HG03442 (cell line): ENCODE measurements around the gene SUCO.
"Not testable (repeated sequence)": the region's sequence is repeated elsewhere in the genome, so short reads cannot be mapped to it uniquely, and the experiment has no call there.

Experiments used
- ATAC-seq: cut with Tn5 transposase; IDR thresholded peaks from one replicate; pipeline ENCODE4 v1.9.1; 2021; ENCODE audit warnings: mild to moderate bottlenecking, moderate library complexity; ENCODE audit not compliant: unreplicated experiment

Gene SUCO, protein sequence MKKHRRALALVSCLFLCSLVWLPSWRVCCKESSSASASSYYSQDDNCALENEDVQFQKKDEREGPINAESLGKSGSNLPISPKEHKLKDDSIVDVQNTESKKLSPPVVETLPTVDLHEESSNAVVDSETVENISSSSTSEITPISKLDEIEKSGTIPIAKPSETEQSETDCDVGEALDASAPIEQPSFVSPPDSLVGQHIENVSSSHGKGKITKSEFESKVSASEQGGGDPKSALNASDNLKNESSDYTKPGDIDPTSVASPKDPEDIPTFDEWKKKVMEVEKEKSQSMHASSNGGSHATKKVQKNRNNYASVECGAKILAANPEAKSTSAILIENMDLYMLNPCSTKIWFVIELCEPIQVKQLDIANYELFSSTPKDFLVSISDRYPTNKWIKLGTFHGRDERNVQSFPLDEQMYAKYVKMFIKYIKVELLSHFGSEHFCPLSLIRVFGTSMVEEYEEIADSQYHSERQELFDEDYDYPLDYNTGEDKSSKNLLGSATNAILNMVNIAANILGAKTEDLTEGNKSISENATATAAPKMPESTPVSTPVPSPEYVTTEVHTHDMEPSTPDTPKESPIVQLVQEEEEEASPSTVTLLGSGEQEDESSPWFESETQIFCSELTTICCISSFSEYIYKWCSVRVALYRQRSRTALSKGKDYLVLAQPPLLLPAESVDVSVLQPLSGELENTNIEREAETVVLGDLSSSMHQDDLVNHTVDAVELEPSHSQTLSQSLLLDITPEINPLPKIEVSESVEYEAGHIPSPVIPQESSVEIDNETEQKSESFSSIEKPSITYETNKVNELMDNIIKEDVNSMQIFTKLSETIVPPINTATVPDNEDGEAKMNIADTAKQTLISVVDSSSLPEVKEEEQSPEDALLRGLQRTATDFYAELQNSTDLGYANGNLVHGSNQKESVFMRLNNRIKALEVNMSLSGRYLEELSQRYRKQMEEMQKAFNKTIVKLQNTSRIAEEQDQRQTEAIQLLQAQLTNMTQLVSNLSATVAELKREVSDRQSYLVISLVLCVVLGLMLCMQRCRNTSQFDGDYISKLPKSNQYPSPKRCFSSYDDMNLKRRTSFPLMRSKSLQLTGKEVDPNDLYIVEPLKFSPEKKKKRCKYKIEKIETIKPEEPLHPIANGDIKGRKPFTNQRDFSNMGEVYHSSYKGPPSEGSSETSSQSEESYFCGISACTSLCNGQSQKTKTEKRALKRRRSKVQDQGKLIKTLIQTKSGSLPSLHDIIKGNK (N-terminal part only)

DNA sequence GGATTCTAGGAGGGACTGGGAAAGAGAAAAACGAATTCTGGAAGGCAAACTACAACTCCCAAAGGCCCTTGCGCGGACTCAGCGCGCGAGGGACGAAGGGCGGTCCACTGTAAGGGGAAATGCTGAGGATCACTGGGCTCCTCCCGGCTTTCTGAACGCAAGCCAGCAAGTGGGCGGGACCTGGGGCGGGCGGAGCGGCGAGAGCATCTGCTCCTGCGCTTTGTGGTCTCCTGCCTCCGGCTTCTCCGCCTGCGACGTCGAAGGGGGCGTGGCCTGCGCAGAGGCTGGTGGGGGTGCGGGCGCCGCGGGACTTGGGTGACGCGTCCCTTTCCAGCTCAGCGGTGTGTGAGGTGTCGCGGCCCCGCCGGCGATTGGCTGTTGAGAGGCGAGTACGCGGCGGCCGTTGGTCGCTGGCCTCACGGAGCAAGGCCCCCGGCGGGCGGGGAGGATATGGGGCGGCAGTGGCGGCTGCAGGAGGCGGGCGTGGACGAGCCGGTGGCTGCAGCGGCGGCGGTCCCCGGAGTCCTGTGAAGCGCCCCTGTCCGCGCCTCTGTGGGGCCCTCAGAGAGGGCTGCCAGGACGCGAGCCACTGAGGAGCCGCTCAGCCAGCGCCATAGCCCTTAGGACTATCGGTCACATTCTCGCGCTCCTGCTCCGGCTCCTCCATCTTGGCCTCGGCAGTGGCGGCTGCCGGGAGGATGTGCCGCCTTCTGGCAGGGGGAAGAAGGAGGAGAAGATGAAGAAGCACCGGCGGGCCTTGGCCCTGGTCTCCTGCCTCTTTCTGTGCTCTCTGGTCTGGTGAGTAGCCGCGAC, at the start of gene SUCO:
SUCO (plus strand) TSS at position 451 of the 813 bp plus-strand sequence; CDS start at position 737, 286 bp downstream.
- ATAC-seq = peak; percentile 87

DNA sequence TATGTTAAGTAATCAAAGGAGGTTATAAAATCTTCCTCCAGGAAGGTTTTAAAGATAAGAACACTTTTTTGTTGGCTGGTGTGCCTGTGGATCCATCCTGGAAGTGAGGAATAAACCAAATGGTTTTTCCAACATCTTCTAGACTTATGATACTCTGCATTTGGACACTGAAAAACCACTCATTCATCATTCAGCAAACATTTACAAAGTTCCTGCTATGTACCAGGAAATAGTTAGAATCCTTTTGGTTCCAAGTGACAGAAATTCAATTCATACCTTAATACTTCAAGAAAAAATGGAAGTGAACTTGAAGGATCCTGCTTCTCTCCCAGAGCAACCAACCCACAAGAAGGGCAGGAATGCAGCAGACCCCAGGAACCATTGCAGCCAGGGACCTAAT, 49.5 kb upstream of the SUCO start:
- no peak for ATAC-seq

DNA sequence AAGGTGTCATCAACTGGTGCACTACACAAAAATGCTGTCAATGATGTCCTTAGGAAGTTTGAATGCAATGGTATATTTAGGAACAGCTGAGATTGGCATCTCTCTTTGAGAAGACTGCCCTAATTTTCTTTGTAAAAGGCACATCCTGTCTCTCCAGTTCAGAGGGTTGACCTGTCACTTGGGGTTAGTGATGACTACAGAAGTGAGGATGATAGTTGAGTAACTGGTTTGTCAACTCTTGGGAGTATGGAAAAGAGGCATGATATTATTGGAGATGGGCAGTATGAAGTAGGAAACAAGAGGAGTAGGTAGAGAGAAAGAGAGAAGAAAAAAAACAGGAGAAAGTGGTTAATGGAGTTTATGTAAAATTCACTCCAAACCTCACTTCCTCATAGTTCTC, 48.7 kb upstream of the SUCO start:
- ATAC-seq = no peak

DNA sequence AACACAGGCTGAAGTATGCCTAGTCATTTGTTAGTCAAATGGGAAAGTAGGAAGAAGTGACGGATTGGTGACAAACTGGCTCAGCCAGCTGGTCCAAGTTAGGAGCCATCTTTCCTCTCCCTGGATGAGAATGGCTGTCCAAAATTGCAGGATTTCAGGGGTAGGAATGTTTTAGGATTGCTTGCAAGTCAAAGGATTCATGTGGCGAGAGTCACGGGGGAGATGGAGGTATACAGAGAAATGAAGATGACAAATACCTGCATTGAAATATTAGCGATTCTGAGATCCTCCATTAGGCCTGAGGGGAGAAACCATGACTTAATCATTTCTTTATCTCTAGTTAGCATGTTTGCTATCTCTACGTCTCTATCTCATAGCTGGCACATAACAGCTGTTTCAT, 47.3 kb upstream of the SUCO start:
- ATAC-seq = no peak

DNA sequence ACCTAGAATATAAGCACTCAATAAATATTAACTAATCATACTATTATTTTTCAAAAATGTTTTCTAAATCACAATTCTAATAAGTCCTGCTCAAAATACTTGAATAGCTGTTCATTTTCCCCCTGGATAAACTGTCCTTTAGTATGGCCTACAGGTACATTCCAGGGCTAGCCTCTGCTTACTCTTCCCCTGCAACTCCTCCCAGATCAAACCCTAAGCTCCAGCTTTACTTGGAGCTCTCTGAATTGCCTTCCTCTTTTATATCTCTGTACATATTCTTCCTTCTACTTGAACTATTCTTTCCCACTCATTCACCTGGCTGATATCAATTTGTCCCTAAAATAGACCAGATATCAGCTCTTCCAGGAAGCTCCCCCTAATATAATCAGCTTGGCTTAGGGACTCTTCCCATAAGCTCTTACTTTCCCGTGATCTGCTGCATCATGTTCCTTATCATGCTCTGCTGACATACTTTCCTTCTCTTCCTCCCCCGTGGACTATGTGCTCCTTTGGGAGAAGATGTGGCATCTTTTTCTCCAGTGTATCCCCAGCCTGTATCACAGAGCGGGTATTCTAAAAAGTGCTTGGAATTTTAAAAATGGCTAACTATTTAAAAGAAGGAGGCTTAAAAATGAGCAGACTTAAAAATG, 46.0 kb upstream of the SUCO start:
- ATAC-seq = no peak

DNA sequence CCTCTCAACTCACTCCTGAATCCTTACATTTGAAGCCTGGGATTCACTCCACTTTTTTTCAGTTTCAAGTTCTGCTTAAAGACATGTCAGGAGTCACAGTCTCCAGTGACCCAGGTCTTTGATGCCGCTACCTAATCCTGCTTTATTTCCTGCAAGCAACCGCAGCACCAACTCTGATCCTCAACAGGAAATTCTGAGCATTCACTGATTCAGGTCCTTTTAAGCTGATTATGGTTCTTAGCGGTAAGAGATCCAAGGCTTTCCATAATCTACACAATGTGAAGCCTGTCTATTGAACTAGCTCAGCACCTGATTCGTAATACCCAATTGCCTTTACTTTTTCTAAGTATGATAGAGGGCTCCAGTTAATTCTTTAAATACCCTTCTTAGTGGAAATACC, 45.4 kb upstream of the SUCO start:
- no peak for ATAC-seq

DNA sequence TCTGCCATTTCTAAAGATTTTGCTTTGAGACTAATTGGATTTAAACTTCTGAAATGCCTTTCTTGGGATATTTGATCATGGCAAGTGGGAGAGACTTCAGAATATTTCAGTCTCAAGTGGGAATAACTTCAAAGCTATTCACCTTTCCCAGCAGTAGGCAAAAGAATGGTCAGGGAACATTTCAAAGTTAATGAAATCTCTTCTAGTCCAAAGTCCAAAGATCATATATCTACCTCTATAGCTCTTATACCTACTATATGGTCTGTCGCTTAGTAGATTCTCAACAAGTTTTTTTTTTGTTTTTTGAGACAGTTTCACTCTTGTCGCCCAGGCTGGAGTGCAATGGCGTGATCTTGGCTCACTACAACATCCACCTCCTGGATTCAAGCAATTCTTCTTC, 44.6 kb upstream of the SUCO start:
- ATAC-seq = no peak

DNA sequence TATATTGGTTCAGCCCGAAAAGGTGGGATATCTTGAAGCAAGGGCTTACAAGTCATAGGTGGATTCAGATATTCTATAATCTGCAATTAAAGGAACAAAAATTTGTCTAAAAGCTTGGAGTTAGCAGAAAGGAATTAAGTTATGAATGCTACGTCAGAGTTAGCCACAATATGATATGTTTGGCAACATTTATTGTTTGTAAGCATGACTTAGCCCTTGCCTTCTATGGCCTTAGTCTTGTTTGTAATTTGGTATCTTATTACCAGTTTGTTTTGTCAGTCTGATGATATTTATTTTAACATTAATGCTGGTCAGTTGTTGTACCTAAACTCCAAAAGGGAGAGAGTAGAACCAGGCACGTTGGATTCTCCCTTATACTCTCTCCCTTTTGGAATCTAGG, 43.1 kb upstream of the SUCO start:
- ATAC-seq = no peak

DNA sequence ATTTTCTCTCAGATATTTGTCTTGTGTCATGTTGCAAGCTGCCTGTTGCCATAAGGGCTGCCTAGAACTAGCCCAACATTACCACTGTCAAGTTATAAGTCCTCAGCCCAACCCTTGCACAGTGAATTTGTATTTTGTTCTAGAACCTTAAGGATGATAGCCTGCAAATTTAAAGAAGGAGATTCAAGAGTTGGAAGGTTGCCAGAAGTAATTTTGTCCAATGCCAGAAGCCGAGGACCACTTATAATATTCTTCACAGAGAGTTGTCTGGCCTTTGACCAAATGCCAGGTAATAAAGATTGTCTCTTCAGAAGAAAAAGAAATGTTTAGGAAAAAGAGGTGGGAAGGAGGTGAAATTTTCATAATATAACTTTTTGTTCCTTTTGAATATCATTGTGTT, 40.5 kb upstream of the SUCO start:
- no peak for ATAC-seq

DNA sequence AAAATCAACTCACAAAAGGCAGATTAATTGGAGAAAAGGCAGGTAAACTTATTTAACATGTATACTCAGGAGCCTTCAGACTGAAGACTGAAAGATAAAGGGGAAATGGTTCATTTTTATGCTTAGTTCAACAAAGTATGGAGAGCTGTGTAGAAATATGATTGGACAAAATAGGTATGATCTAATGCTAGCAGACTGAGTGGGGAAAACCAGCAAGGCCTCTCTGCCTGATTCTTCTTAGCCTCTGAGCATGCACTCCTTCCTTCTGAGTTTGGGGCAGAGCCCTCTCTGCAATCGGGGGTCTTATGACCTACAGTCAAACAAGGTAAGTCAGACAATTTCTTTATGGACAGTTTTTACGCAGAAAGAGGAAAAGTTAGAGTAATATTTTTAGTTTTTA, 38.8 kb upstream of the SUCO start:
- no peak for ATAC-seq

DNA sequence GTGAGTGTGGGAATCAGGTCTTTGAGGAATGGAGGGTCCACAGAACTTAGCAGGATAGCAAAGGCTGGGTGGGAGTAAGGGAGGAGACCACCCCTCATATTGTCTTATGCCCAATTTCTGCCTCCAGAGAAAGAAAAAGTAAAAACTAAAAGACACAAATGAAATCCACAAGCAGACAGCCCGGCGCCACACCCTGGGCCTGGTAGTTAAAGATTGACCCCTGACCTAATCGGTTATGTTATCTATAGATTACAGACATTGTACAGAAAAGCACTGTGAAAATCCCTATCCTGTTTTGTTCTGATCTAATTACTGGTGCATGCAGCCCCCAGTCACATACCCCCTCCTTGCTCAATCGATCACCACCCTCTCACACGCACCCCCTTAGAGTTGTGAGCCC, 36.8 kb upstream of the SUCO start:
- ATAC-seq = not testable (repeated sequence)

DNA sequence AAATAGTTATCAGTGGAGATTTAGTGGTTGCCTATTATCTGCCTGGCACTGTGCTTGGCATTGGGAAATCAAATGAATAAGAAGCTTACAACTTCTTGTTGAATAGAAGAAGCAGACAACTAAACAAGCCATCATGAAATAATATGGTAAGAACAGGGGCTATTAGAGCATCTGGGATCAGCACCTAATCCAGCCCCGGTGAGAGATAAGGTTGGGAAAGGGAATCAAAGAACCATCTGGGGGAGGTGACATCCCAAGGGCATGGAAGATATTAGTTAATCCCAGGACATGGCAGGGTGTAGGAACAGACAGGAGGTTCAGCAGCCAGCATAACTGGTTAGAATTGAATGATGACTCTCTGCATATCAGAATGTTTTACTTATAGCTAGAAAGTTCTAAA, 36.3 kb upstream of the SUCO start:
- ATAC-seq = no peak

DNA sequence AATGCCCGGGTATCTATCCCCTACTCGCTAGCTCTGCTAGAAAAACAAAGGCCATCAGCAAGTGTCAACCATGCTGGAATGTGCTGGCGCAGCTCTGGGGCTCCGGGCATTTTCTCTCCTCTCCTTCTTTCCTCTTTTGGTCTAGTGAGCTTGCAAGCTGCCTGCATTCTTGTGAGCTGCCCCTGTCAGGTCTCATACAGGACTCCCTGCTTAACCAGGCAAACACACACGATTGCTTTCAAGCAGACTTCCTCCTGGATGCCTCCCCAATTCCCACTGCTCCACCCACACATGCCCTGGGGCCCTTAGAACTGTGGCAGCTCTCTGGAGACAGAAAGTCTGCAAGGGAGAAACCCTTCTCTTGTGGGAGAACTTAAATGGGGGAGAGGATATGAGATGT, 35.7 kb upstream of the SUCO start:
- ATAC-seq = no peak

DNA sequence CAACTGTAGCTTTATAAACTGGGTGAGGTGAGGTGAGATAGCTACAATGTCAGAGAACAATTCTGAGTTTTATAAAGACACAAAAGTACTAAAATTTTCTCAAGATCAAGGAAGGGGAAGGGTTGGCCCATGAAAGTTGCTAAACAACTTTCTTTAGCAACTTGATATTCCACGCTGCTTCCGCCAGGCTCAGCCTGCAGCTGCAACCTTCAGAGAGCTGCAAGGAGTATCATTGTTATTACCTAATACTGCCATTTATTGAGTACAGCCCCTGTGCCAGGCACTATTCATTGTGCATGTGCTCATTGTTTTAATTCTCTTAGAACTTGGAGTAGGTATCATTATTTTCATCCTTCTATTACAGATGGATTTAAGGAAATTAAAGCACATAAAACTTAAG, 34.1 kb upstream of the SUCO start:
- ATAC-seq = no peak

DNA sequence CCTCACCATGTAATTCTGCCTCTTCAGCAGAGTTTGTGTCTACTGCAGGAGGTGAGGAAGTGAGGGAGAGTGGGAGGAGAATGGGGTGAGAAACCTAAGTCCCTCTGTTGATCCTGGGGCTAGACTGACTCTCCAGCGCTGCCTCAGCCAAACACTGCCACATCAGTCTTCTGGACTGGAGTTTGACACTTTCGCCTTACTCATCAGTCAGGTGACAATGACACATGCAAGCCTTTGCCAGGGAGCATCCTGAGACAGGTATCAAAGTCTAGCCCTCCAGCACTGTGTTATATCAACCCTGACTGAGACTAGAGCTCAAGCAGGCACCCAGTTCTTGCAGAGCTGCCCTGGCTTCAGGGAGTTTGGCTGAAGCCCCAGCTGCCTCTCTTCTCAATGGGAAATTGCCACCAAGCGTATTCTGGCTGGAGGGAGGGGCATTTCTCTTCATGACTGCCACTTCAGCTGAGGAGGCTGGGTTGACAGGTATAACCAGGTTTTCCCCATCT, 33.3 kb upstream of the SUCO start:
- ATAC-seq = no peak

DNA sequence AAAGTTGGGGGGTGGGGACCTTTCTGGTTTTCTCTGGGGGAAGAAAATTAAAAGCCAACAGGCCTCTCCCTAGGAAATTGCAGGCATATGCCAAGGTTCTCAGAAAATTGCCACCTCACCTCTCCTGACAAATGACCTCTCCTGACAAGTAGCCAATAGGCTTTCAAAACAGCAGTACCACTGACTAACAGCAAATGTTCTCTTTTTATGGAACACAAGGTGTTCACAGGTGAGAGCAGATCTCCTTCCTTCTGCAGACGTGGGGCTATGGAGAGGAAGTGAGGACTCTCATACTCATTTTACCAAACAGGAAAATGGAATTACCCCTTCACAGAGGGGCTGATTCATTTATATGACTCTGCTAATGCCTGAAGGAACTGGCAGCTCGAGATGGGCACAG, 32.7 kb upstream of the SUCO start:
- ATAC-seq = no peak

DNA sequence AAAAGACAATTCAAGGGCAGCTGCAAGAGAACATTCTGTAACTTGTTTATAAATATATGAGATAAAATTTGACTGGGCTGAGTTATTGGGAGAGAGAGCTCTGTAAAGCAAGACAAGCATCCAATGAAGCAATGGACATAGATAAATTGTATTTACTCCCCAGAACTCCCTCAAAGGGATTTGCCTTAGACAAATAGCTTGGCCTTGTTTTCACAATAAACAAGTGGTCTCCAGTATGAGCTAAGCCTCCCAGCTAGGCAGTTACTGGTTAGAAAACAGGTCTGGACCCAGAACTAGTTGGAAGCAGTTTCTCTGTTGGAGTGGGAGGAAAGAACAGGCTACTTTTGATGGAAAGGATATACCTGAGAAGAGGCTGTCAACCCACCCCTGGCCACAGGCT, 25.2 kb upstream of the SUCO start:
- ATAC-seq = no peak

DNA sequence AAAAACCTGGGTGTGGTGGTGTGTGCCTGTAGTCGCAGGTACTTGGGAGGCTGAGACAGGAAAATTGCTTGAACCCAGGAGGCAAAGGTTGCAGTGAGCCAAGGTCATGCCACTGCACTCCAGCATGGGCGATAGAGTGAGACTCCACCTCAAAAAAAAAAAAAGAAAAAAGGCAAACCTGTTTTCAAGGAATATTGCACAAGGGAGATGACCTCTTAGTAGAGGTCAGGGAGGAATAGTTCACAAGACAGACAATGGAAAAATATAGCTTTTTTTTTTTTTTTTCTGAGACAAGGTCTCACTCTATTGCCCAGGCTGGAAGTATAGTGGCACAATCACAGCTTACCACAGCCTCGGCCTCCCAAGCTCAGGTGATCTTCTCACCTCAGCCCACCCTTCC, 22.5 kb upstream of the SUCO start:
- no peak for ATAC-seq

DNA sequence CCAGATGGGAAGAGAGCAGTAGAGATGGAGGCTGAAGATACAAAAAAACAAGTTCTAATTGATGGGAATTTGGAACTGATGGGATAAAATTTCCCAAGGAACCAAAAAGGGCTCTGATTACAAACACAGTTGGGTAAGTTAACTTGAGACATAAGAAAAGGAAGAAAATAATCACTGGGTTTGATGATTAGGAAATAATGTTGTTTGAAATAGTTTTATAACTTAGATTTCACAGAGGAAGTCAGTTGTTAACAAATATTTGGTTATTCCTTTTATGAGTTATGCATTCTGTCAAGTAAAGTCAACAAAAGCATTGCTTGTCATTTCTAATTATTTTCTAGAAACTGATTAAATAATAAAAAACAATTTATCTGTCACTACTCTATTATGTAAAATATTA, 20.4 kb upstream of the SUCO start:
- ATAC-seq = no peak

DNA sequence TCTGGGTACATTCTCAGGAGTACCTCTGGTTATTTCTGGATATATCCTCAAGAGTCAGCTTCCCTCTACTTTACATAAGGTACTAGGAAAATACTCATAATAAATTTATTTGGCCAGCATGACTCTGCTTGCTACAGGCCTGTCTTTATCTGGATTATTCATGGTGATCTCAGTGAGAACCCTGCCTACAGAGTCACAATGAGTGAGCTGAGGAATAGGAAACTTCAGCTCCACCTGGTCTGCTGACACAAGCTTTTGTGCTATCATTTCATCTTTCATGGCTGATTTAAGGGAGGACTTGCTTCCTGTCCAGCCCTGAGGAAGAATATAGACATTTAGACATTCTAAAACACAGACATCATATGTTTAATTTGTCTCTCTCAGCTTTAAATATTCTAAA, 19.5 kb upstream of the SUCO start:
- ATAC-seq = no peak
